HCT116 (cell line): ENCODE data around the gene TMEM165.

Source experiments
- POLR2A ChIP-seq: IDR thresholded peaks from 2 replicates; pipeline ENCODE4 v1.7.0; 2011; ENCODE audit warnings: borderline replicate concordance; ENCODE audit not compliant: insufficient read depth, insufficient read length; ENCODE audit errors: extremely low read depth
- POLR2AphosphoS5 ChIP-seq: IDR thresholded peaks from 2 replicates; pipeline ENCODE4 v1.6.1; 2011; ENCODE audit warnings: mild to moderate bottlenecking, low read depth, low read length, moderate library complexity
- SIN3A ChIP-seq: IDR thresholded peaks from 2 replicates; pipeline ENCODE4 v1.6.1; 2012; ENCODE audit warnings: low read depth
- YY1 ChIP-seq: IDR thresholded peaks from 2 replicates; pipeline ENCODE4 v1.6.1; 2011; ENCODE audit warnings: low read length, low read depth, moderate library complexity, mild to moderate bottlenecking; ENCODE audit not compliant: insufficient replicate concordance; ENCODE audit errors: extremely low read depth
- ZFX ChIP-seq: fragments of 450-650 bp; IDR thresholded peaks from 2 replicates; pipeline ENCODE4 v1.6.1; 2017
- TF ChIP-seq, protein P1 (sequence below), 3 experiments: fragments of 200-600 bp in 1 of 3; sonication (generic) in 1 of 3; IDR thresholded peaks in 2 of 3; conservative IDR thresholded peaks in 1 of 3; 2 replicates each; pipeline ENCODE4 v1.5.1; 2012 to 2017; ENCODE audit warnings: low read depth in 2 of 3, low read length in 2 of 3, antibody characterized with exemption in 1 of 3, borderline replicate concordance in 1 of 3, control low read depth in 1 of 3, mild to moderate bottlenecking in 1 of 3, mixed read lengths in 1 of 3, mixed run types in 1 of 3, moderate library complexity in 1 of 3; ENCODE audit not compliant: insufficient read depth in 1 of 3
- TF ChIP-seq, protein P2 (sequence below): IDR thresholded peaks from 2 replicates; pipeline ENCODE4 v1.6.1; 2012
- TF ChIP-seq, protein P3 (sequence below): IDR thresholded peaks from 2 replicates; pipeline ENCODE4 v1.6.1; 2012; ENCODE audit warnings: low read depth

DNA sequence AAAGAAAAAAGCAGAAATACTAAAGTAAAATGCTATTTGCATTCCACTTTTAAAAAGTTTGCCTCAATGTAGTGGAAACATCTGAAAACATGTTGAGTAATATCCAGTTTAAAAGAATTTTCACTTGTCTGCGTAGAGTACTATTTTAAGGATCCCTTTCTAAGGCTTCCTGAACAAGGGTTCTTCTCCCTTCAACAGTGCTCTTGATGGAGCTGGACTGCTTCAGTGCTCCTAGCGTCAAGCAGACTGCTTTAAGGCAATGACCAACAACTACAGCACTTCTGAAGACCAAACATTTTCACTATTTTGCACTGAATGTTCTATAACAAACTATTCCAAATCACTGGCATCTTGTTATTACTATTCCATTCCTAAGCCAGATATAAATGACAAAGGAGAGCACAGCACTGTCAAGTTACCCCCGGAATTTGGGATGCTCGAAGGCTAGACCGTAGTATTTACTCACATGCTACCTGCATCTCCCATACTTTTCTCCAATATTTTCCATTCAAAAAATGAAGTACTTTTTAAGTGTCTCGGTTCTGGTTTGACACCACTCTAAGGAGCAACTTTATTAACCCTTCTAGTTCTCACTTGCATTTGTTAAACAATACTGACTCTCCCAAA lies 36.1 kb downstream of the TMEM165 start:
- TF ChIP-seq, protein P1, sequence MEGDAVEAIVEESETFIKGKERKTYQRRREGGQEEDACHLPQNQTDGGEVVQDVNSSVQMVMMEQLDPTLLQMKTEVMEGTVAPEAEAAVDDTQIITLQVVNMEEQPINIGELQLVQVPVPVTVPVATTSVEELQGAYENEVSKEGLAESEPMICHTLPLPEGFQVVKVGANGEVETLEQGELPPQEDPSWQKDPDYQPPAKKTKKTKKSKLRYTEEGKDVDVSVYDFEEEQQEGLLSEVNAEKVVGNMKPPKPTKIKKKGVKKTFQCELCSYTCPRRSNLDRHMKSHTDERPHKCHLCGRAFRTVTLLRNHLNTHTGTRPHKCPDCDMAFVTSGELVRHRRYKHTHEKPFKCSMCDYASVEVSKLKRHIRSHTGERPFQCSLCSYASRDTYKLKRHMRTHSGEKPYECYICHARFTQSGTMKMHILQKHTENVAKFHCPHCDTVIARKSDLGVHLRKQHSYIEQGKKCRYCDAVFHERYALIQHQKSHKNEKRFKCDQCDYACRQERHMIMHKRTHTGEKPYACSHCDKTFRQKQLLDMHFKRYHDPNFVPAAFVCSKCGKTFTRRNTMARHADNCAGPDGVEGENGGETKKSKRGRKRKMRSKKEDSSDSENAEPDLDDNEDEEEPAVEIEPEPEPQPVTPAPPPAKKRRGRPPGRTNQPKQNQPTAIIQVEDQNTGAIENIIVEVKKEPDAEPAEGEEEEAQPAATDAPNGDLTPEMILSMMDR (IDR thresholded peaks at IDR 0.05 in 2 of 3, conservative IDR thresholded peaks at IDR 0.05 in 1 of 3; ENCODE audit: borderline replicate concordance in 1 of 3, insufficient read depth in 1 of 3, low read depth in 2 of 3, low read length in 2 of 3), result no peak
- TF ChIP-seq POLR2A (no peak), ZFX (no peak), SIN3A (no peak), POLR2AphosphoS5 (no peak), YY1 (no peak)
- TF ChIP-seq, protein P2, sequence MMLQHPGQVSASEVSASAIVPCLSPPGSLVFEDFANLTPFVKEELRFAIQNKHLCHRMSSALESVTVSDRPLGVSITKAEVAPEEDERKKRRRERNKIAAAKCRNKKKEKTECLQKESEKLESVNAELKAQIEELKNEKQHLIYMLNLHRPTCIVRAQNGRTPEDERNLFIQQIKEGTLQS, result no peak
- TF ChIP-seq, protein P3, sequence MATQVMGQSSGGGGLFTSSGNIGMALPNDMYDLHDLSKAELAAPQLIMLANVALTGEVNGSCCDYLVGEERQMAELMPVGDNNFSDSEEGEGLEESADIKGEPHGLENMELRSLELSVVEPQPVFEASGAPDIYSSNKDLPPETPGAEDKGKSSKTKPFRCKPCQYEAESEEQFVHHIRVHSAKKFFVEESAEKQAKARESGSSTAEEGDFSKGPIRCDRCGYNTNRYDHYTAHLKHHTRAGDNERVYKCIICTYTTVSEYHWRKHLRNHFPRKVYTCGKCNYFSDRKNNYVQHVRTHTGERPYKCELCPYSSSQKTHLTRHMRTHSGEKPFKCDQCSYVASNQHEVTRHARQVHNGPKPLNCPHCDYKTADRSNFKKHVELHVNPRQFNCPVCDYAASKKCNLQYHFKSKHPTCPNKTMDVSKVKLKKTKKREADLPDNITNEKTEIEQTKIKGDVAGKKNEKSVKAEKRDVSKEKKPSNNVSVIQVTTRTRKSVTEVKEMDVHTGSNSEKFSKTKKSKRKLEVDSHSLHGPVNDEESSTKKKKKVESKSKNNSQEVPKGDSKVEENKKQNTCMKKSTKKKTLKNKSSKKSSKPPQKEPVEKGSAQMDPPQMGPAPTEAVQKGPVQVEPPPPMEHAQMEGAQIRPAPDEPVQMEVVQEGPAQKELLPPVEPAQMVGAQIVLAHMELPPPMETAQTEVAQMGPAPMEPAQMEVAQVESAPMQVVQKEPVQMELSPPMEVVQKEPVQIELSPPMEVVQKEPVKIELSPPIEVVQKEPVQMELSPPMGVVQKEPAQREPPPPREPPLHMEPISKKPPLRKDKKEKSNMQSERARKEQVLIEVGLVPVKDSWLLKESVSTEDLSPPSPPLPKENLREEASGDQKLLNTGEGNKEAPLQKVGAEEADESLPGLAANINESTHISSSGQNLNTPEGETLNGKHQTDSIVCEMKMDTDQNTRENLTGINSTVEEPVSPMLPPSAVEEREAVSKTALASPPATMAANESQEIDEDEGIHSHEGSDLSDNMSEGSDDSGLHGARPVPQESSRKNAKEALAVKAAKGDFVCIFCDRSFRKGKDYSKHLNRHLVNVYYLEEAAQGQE, result no peak
